ENCODE measurements around the gene ZNF660.

ZNF660 gene

DNA sequence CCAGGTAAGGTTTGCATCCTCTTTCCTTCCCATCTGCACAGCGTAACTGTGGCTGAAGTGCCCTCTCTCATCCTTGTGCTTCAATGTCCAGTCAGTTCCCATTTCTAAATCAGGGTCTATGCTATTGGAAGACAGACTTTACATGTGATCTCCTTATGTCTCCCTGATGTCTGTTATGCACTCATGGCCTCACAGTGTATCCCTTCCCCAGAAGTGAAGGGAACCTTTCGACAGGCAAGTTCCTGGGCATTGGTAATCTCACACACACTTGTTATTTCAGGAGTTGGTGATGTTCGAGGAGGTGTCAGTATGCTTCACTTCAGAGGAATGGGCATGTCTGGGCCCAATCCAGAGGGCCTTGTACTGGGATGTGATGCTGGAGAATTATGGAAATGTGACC lies 47.4 kb downstream of the ZNF660 start:
- H3K27me3 ChIP-seq (ENCODE audit: control insufficient read depth, insufficient read depth, low read length), result no peaks in the 10 kb centered on the region
- peaks cover 61% of the 10 kb centered on the region for H3K36me3 ChIP-seq (ENCODE audit: control insufficient read depth, insufficient read depth, low read length)
- H3K4me3 ChIP-seq (ENCODE audit: low read depth, low read length), result no peak overlapping the region
- H3K4me1 ChIP-seq (ENCODE audit: control insufficient read depth, insufficient read depth, low read length), result no peaks in the 10 kb centered on the region
- no peaks in the 10 kb centered on the region; the same call in 1 of the 2 replicates for H3K9me3 ChIP-seq (ENCODE audit: control insufficient read depth, insufficient read depth, low read depth, low read length)
- no peak overlapping the region for H3K9ac ChIP-seq (ENCODE audit: low read length)
- no peak overlapping the region for H3K27ac ChIP-seq (ENCODE audit: low read depth, low read length)

DNA sequence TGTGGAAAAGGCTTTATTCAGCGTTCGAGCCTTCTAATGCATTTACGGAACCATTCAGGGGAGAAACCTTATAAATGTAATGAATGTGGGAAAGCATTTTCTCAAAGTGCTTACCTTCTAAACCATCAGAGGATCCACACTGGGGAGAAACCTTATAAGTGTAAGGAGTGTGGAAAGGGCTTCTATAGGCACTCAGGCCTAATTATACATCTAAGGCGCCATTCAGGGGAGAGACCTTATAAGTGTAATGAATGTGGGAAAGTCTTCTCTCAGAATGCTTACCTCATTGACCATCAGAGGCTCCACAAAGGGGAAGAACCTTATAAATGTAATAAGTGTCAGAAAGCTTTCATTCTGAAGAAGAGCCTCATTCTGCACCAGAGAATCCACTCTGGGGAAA lies 57.6 kb downstream of the ZNF660 start:
- Histone ChIP-seq H3K27me3 (ENCODE audit: control insufficient read depth, insufficient read depth, low read length) (no peaks in the 10 kb centered on the region), H3K36me3 (ENCODE audit: control insufficient read depth, insufficient read depth, low read length) (peaks cover 59% of the 10 kb centered on the region), H3K4me3 (ENCODE audit: low read depth, low read length) (no peak overlapping the region), H3K9me3 (ENCODE audit: control insufficient read depth, insufficient read depth, low read depth, low read length) (peaks cover 47% of the 10 kb centered on the region), H3K27ac (ENCODE audit: low read depth, low read length) (no peak overlapping the region), H3K4me1 (ENCODE audit: control insufficient read depth, insufficient read depth, low read length) (no peaks in the 10 kb centered on the region), H3K9ac (ENCODE audit: low read length) (no peak overlapping the region)

DNA sequence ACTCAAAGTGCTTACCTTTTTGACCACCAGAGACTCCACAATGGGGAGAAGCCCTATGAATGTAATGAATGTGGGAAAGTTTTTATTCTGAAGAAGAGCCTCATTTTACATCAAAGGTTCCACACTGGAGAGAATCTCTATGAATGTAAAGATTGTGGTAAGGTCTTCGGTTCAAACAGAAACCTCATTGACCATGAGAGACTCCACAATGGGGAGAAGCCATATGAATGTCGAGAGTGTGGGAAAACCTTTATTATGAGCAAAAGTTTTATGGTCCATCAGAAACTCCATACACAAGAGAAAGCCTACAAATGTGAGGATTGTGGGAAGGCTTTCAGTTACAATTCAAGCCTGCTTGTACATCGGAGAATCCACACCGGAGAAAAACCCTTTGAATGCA lies 58.3 kb downstream of the ZNF660 start:
- H3K9me3 ChIP-seq (ENCODE audit: control insufficient read depth, insufficient read depth, low read depth, low read length), result peaks cover 47% of the 10 kb centered on the region
- no peak overlapping the region for H3K4me3 ChIP-seq (ENCODE audit: low read depth, low read length)
- H3K4me1 ChIP-seq (ENCODE audit: control insufficient read depth, insufficient read depth, low read length), result 0 out of 2 replicates have a peak, but pooled peaks cover under 1% of the 10 kb centered on the region
- no peak overlapping the region for H3K27ac ChIP-seq (ENCODE audit: low read depth, low read length)
- no peaks in the 10 kb centered on the region for H3K27me3 ChIP-seq (ENCODE audit: control insufficient read depth, insufficient read depth, low read length)
- H3K36me3 ChIP-seq (ENCODE audit: control insufficient read depth, insufficient read depth, low read length), result peaks cover 54% of the 10 kb centered on the region
- no peak overlapping the region for H3K9ac ChIP-seq (ENCODE audit: low read length)

DNA sequence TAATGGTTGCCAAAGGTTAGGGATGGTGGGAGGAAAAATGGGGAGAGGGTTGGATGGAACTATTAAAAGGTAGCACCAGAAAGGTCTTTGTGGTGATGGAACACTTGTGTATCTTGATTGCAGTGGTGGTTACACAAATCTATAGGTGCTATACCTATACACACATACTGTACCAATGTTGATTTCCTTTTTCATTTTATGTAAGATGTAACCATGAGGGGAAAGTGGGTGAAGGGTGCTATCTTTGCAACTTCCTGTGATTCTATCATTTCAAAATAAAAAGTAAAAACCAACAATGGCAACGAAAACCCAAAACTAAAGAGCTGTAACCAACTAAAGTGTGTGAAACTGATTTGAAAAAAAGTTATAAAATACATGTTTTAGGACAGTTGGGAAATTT lies 63.0 kb downstream of the ZNF660 start:
- peaks cover 16% of the 10 kb centered on the region for H3K9me3 ChIP-seq (ENCODE audit: control insufficient read depth, insufficient read depth, low read depth, low read length)
- H3K4me3 ChIP-seq (ENCODE audit: low read depth, low read length), result no peak overlapping the region
- H3K4me1 ChIP-seq (ENCODE audit: control insufficient read depth, insufficient read depth, low read length), result 0 out of 2 replicates have a peak, but pooled peaks cover 3% of the 10 kb centered on the region
- no peaks in the 10 kb centered on the region for H3K27me3 ChIP-seq (ENCODE audit: control insufficient read depth, insufficient read depth, low read length)
- no peak overlapping the region for H3K27ac ChIP-seq (ENCODE audit: low read depth, low read length)
- peaks cover 34% of the 10 kb centered on the region for H3K36me3 ChIP-seq (ENCODE audit: control insufficient read depth, insufficient read depth, low read length)
- no peak overlapping the region for H3K9ac ChIP-seq (ENCODE audit: low read length)

DNA sequence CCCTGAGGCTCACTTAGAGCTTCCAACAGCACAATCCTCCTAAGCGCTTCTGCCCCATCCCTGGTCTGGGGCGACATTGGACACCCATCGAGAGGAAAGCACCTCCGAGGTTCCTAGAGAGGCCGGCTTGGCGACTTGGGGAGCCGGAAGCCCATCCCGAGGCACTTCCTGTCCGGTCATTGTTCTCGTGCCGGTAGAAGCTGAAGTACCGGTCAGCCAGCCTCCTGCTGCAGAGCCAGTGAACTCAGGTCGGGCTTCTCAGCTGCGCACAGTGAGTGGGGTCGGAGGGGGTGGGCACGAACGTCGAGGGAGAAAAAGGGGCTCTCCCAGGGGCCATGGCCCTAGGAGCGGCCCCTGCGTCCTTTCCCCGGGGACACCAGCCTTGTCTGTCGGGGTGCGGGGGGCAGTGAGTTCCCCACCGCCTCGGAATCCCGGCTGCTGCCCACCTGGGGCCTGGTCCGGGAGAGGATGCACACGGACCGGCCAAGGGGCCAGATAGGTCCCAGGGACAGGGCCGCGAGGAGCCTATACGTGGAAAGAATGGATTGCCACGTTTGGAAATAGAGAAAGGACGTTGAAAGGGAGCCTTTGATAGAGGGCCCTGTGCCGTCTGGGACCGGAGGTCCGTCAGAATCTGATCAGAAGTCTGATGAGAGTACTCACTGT lies 63.9 kb downstream of the ZNF660 start, which contains the start of gene ZNF35:
ZNF35 (plus strand) TSS at position 169 of the 666 bp plus-strand sequence. CDS start 2,336 bp downstream, outside the sequence.
- 0 out of 2 replicates have a peak, but pooled peaks cover 3% of the 10 kb centered on the region for H3K4me1 ChIP-seq (ENCODE audit: control insufficient read depth, insufficient read depth, low read length)
- peak within 1 kb of the TSS; percentile 90 for H3K4me3 ChIP-seq (ENCODE audit: low read depth, low read length)
- no peaks in the 10 kb centered on the region for H3K27me3 ChIP-seq (ENCODE audit: control insufficient read depth, insufficient read depth, low read length)
- H3K36me3 ChIP-seq (ENCODE audit: control insufficient read depth, insufficient read depth, low read length), result peaks cover 34% of the 10 kb centered on the region
- H3K9ac ChIP-seq (ENCODE audit: low read length), result peak within 1 kb of the TSS; percentile 93
- peak within 1 kb of the TSS; percentile 83 for H3K27ac ChIP-seq (ENCODE audit: low read depth, low read length)
- peaks cover 6% of the 10 kb centered on the region for H3K9me3 ChIP-seq (ENCODE audit: control insufficient read depth, insufficient read depth, low read depth, low read length)

Data from HUES6 (cell line).